PFSK-1 (cell line): ENCODE data around the gene IKBKG.

Experiments used
- FOXP2 ChIP-seq: optimal IDR thresholded peaks from 2 replicates; pipeline ENCODE3; 2011; ENCODE audit warnings: borderline replicate concordance, control low read depth, inconsistent platforms; ENCODE audit not compliant: insufficient read depth; ENCODE audit errors: extremely low read length, extremely low read depth
- POLR2AphosphoS5 ChIP-seq: IDR thresholded peaks from 2 replicates; pipeline ENCODE4 v1.6.1; 2012; ENCODE audit warnings: low read depth, mild to moderate bottlenecking, control low read depth, low read length, moderate library complexity
- SIN3A ChIP-seq: IDR thresholded peaks from 2 replicates; pipeline ENCODE4 v1.6.1; 2012; ENCODE audit warnings: mild to moderate bottlenecking, low read length, moderate library complexity, borderline replicate concordance; ENCODE audit not compliant: insufficient read depth
- TAF1 ChIP-seq: IDR thresholded peaks from 2 replicates; pipeline ENCODE4 v1.6.1; 2012; ENCODE audit warnings: low read length, control low read depth, borderline replicate concordance; ENCODE audit not compliant: insufficient read depth
- TF ChIP-seq, protein P1 (sequence below), 2 experiments: IDR thresholded peaks; 2 replicates each; pipeline versions ENCODE4 v1.6.1 to v1.8.0; 2011 to 2012; ENCODE audit warnings: low read depth in 2 of 2, low read length in 2 of 2, control low read depth in 1 of 2, inconsistent platforms in 1 of 2, mild to moderate bottlenecking in 1 of 2, moderate library complexity in 1 of 2; ENCODE audit not compliant: insufficient read depth in 1 of 2

The IKBKG gene

DNA sequence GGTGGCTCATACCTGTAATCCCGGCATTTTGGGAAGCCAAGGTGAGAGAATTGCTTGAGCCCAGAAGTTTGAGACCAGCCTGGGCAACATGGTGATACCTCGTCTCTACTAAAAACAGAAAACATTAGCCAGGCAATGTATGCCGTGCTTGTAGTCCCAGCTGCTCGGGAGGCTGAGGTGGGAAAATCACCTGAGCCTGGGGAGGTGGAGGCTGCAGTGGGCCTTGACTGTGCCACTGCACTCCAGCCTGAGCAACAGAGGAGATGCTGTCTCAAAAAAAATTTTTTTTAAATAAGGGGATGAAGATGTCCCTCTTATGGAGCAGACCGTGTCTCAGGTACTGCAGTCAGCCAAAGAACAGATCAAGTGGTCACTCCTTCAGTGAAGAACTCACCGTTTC, 58.1 kb downstream of the IKBKG start:
- TF ChIP-seq, protein P1, sequence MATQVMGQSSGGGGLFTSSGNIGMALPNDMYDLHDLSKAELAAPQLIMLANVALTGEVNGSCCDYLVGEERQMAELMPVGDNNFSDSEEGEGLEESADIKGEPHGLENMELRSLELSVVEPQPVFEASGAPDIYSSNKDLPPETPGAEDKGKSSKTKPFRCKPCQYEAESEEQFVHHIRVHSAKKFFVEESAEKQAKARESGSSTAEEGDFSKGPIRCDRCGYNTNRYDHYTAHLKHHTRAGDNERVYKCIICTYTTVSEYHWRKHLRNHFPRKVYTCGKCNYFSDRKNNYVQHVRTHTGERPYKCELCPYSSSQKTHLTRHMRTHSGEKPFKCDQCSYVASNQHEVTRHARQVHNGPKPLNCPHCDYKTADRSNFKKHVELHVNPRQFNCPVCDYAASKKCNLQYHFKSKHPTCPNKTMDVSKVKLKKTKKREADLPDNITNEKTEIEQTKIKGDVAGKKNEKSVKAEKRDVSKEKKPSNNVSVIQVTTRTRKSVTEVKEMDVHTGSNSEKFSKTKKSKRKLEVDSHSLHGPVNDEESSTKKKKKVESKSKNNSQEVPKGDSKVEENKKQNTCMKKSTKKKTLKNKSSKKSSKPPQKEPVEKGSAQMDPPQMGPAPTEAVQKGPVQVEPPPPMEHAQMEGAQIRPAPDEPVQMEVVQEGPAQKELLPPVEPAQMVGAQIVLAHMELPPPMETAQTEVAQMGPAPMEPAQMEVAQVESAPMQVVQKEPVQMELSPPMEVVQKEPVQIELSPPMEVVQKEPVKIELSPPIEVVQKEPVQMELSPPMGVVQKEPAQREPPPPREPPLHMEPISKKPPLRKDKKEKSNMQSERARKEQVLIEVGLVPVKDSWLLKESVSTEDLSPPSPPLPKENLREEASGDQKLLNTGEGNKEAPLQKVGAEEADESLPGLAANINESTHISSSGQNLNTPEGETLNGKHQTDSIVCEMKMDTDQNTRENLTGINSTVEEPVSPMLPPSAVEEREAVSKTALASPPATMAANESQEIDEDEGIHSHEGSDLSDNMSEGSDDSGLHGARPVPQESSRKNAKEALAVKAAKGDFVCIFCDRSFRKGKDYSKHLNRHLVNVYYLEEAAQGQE (IDR thresholded peaks at IDR 0.05; ENCODE audit: insufficient read depth in 1 of 2, low read depth in 2 of 2, low read length in 2 of 2), result no peak
- TF ChIP-seq SIN3A (no peak), FOXP2 (no peak), TAF1 (no peak), POLR2AphosphoS5 (no peak)

DNA sequence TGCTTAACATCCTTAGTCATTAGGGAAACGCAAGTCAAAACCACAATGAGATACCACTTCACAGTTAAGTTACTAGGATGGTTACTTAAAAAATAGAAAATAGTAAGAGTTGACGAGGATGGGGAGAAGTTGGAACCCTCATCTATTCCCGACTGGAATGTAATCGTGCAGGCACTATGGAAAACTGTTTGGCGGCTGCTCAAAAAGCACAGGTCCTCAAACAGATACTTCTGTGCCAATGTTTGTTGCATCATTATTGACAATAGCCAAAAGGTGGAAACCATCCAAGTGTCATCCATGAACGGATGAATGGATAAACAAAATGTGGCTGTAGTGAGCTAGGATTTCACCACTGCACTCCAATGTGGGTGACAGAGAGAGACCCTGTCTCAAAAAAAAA, 60.0 kb downstream of the IKBKG start:
- TF ChIP-seq, protein P1 (IDR thresholded peaks at IDR 0.05; ENCODE audit: insufficient read depth in 1 of 2, low read depth in 2 of 2, low read length in 2 of 2), result no peak
- TF ChIP-seq FOXP2, result no peak
- TF ChIP-seq TAF1, result no peak
- no peak for TF ChIP-seq POLR2AphosphoS5
- TF ChIP-seq SIN3A, result no peak
